RWPE1 (cell line): ENCODE measurements around the gene HHAT.

Source experiments
- CTCF ChIA-PET: fragments of 350-600 bp; sonication (Branson Sonifier 250); formaldehyde crosslinking; extraction: SDS; loops from one replicate; lab custom pipeline; 2021; lab: Yijun Ruan, JAX
- POLR2A ChIA-PET: fragments of 400-600 bp; formaldehyde crosslinking; extraction: SDS; loops from one replicate; lab custom pipeline; 2020; ENCODE audit warnings: antibody characterized with exemption; ENCODE audit not compliant: low non-redundant PET; lab: Yijun Ruan, JAX
- DNase-seq: peaks from one replicate; pipeline ENCODE4 v3.0.0; 2012; ENCODE audit warnings: low spot score
- H3K27ac ChIP-seq: fragments of 450-650 bp; 2 replicates; pipeline ENCODE4 v1.5.1; 2017
- CTCF ChIP-seq: fragments of 450-650 bp; conservative IDR thresholded peaks from 2 replicates; pipeline ENCODE4 v1.5.1; 2017; ENCODE audit warnings: low read depth, mild to moderate bottlenecking

HHAT gene

GRCh38 chr1:210525716-210526454 lies 197.2 kb downstream of the HHAT start:
- no peak for DNase-seq
- no peak overlapping the region for H3K27ac ChIP-seq
- TF ChIP-seq CTCF: no peak
- POLR2A ChIA-PET: no interaction called here
- CTCF ChIA-PET: interaction anchor here (0.8 kb wide), 1 partner anchor 70 kb away, joined by 3 read pairs; no protein-coding TSS in a partner anchor

GRCh38 chr1:210527091-210527490 lies 198.4 kb downstream of the HHAT start:
- CTCF ChIA-PET: interaction anchor here (0.6 kb wide), 1 partner anchor 615 kb away, joined by 4 read pairs; no protein-coding TSS in a partner anchor
- POLR2A ChIA-PET: no interaction called here

GRCh38 chr1:210531475-210532222 lies 202.9 kb downstream of the HHAT start:
- ChIA-PET POLR2A (no interaction called here), CTCF (no interaction called here)
- DNase-seq: no peak
- TF ChIP-seq CTCF: no peak
- no peak overlapping the region for H3K27ac ChIP-seq

More at GRCh38 chr1:210527091-210527490, 198.4 kb downstream of the HHAT start:
- no peak overlapping the region for H3K27ac ChIP-seq
- no peak for DNase-seq
- no peak for TF ChIP-seq CTCF

GRCh38 chr1:210532223-210532598 lies 203.5 kb downstream of the HHAT start:
- DNase-seq: no peak
- ChIA-PET POLR2A (no interaction called here), CTCF (no interaction called here)
- H3K27ac ChIP-seq: no peak overlapping the region
- TF ChIP-seq CTCF: no peak

GRCh38 chr1:210535761-210536160 lies 207.1 kb downstream of the HHAT start:
- no peak overlapping the region for H3K27ac ChIP-seq
- TF ChIP-seq CTCF: no peak
- POLR2A ChIA-PET: no interaction called here
- CTCF ChIA-PET: no interaction called here
- no peak for DNase-seq

- DNase-seq: no peak
- ChIA-PET POLR2A (no interaction called here), CTCF (no interaction called here)
- no peak overlapping the region for H3K27ac ChIP-seq
- no peak for TF ChIP-seq CTCF
Measured at GRCh38 chr1:210536254-210536961, 207.7 kb downstream of the HHAT start.
